Calu3 (cell line): ENCODE data around the gene RBCK1. TPM values are rescaled to one million over a fixed set of nuclear protein-coding genes. Genes with fewer than 3 reads are reported as not detected.

Experiments
- BruUV-seq: library from RNA; stranded (reverse); fragments of 400-500 nt; replicated peaks from 2 replicates; lab custom pipeline; 2021; lab: Mats Ljungman, UMichigan
- CTCF ChIA-PET: fragments of 300-600 bp; sonication (Branson Sonifier 250); formaldehyde crosslinking; loops from one replicate; lab custom pipeline; 2022; ENCODE audit warnings: antibody characterized with exemption; lab: Charles Lee
- DNase-seq: peaks from one replicate; pipeline ENCODE4 v3.0.0; 2022
- H3K27ac Mint-ChIP-seq: one replicate; pipeline ENCODE4 v1.8.0; 2022; ENCODE audit warnings: mixed read lengths; ENCODE audit not compliant: unreplicated experiment
- H3K27me3 Mint-ChIP-seq: one replicate; pipeline ENCODE4 v1.8.0; 2022; ENCODE audit warnings: mixed read lengths; ENCODE audit not compliant: unreplicated experiment
- H3K36me3 Mint-ChIP-seq: one replicate; pipeline ENCODE4 v1.8.0; 2022; ENCODE audit warnings: mild to moderate bottlenecking, moderate library complexity, mixed read lengths; ENCODE audit not compliant: insufficient read depth, unreplicated experiment
- H3K4me1 Mint-ChIP-seq: one replicate; pipeline ENCODE4 v1.8.0; 2022; ENCODE audit warnings: mild to moderate bottlenecking, low read depth, mixed read lengths; ENCODE audit not compliant: unreplicated experiment
- H3K4me3 Mint-ChIP-seq: one replicate; pipeline ENCODE4 v1.8.0; 2022; ENCODE audit warnings: mild to moderate bottlenecking, low read depth, moderate library complexity, mixed read lengths; ENCODE audit not compliant: unreplicated experiment
- H3K9me3 Mint-ChIP-seq: one replicate; pipeline ENCODE4 v1.8.0; 2022; ENCODE audit warnings: low read depth, mixed read lengths; ENCODE audit not compliant: unreplicated experiment
- intact Hi-C: fragments of 100-400 bp; cut with micrococcal nuclease; formaldehyde crosslinking; loops from one replicate; pipeline ENCODE4 v1.10.0; 2022; ENCODE audit not compliant: unreplicated experiment
- total RNA-seq: library from RNA; stranded (reverse); gene quantifications from 2 replicates; pipeline ENCODE4 v1.2.3, GENCODE V29; 2022
- TF ChIP-seq, protein P1 (sequence below): fragments of 200-600 bp; IDR thresholded peaks from one replicate; pipeline ENCODE4 v1.8.0; 2022; ENCODE audit warnings: antibody characterized with exemption; ENCODE audit not compliant: unreplicated experiment

Gene RBCK1
- total RNA-seq, 1 experiment from 2014 or later: 142 TPM

DNA sequence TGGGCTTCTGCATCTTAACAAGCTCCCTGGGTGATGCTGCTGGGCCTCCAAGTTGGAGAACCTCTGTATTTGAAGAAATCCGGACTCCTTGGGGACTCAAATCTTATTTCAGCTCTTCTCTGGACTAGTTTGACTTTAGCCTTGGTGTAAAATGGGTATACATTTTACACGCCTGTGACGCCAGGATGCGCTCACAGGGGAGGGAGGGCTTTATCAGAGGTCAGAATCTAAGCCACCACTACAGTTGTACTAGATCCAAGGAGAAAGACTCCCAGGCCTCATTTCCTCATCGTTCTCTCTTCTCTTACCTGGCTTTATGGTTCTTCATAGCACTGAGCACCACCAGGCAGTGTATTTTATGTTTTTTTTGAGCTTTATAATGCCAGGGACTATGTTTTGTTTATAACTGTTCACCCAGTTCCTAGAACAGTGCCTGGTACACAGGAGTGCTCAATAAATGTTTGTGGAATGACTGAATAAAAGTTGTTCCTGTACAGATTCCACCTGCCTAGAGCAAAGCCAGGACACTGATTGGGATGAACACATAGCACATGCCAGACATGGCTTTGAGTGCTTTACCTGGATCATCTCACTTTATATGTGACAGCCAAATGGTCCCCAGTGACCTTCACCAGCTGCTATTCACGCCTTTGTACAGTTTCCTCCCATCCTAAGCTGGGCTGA, 5.1 kb upstream of the RBCK1 start:
- BruUV-seq: no TSS peak
- no peak overlapping the region for H3K4me3 Mint-ChIP-seq
- H3K9me3 Mint-ChIP-seq: no peaks in the 10 kb centered on the region
- H3K36me3 Mint-ChIP-seq: peaks cover 67% of the 10 kb centered on the region
- H3K27ac Mint-ChIP-seq: peak overlapping the region; percentile 98
- CTCF ChIA-PET: interaction anchor here (0.8 kb wide), 1 partner anchor 31 kb away, joined by 3 read pairs; no protein-coding TSS in a partner anchor
- H3K4me1 Mint-ChIP-seq: peaks cover 25% of the 10 kb centered on the region
- TF ChIP-seq, protein P1, sequence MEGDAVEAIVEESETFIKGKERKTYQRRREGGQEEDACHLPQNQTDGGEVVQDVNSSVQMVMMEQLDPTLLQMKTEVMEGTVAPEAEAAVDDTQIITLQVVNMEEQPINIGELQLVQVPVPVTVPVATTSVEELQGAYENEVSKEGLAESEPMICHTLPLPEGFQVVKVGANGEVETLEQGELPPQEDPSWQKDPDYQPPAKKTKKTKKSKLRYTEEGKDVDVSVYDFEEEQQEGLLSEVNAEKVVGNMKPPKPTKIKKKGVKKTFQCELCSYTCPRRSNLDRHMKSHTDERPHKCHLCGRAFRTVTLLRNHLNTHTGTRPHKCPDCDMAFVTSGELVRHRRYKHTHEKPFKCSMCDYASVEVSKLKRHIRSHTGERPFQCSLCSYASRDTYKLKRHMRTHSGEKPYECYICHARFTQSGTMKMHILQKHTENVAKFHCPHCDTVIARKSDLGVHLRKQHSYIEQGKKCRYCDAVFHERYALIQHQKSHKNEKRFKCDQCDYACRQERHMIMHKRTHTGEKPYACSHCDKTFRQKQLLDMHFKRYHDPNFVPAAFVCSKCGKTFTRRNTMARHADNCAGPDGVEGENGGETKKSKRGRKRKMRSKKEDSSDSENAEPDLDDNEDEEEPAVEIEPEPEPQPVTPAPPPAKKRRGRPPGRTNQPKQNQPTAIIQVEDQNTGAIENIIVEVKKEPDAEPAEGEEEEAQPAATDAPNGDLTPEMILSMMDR: no peak
- intact Hi-C loops: no loop called here
- no peak for DNase-seq
- H3K27me3 Mint-ChIP-seq: no peaks in the 10 kb centered on the region

DNA sequence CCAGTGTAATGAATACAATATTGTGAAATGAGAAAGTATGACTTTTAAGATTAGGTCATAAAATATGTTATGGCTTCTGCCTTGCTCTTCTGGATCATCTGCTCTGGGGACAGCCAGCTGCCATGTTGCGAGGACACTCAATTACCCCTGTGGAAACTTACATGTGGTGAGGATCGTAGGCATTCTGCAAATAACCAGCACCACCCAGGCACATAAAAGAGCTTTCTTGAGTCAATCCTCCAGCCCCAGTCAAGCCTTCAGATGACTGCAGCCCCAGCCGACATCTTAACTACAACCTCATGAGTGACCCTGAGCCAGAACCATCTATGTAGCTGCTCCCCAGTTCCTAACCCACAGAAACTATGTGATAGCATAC, 4.5 kb upstream of the RBCK1 start:
- intact Hi-C loops: no loop called here
- TF ChIP-seq, protein P1: no peak
- DNase-seq: no peak
- Mint-ChIP-seq H3K9me3 (no peaks in the 10 kb centered on the region), H3K27ac (peak overlapping the region; percentile 98), H3K4me1 (peaks cover 25% of the 10 kb centered on the region), H3K27me3 (no peaks in the 10 kb centered on the region), H3K4me3 (no peak overlapping the region), H3K36me3 (peaks cover 67% of the 10 kb centered on the region)
- CTCF ChIA-PET: no interaction called here
- BruUV-seq: no TSS peak

DNA sequence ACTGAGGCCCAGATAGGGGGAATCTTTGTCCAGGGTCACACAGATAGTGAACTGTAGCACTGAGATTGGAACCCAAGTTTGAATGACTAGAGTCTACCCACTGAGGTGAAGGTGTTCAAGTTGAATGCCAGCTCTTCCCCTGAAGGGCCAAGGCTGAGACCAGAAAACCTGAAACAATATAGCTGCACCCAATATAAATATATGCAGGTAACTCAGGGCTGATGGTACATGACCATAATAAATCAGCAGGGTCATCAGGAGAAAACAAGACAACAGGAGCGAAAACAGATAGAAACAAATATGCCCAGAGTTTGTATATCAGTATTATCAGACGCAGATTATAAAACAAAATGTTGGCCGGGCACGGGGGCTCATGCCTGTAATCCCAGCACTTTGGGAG, 4.0 kb upstream of the RBCK1 start:
- no peaks in the 10 kb centered on the region for H3K27me3 Mint-ChIP-seq
- TF ChIP-seq, protein P1: no peak
- H3K4me3 Mint-ChIP-seq: no peak overlapping the region
- CTCF ChIA-PET: no interaction called here
- intact Hi-C loops: no loop called here
- BruUV-seq: no TSS peak
- no peak for DNase-seq
- H3K36me3 Mint-ChIP-seq: peaks cover 67% of the 10 kb centered on the region
- H3K27ac Mint-ChIP-seq: peak overlapping the region; percentile 98
- H3K9me3 Mint-ChIP-seq: no peaks in the 10 kb centered on the region
- peaks cover 25% of the 10 kb centered on the region for H3K4me1 Mint-ChIP-seq

DNA sequence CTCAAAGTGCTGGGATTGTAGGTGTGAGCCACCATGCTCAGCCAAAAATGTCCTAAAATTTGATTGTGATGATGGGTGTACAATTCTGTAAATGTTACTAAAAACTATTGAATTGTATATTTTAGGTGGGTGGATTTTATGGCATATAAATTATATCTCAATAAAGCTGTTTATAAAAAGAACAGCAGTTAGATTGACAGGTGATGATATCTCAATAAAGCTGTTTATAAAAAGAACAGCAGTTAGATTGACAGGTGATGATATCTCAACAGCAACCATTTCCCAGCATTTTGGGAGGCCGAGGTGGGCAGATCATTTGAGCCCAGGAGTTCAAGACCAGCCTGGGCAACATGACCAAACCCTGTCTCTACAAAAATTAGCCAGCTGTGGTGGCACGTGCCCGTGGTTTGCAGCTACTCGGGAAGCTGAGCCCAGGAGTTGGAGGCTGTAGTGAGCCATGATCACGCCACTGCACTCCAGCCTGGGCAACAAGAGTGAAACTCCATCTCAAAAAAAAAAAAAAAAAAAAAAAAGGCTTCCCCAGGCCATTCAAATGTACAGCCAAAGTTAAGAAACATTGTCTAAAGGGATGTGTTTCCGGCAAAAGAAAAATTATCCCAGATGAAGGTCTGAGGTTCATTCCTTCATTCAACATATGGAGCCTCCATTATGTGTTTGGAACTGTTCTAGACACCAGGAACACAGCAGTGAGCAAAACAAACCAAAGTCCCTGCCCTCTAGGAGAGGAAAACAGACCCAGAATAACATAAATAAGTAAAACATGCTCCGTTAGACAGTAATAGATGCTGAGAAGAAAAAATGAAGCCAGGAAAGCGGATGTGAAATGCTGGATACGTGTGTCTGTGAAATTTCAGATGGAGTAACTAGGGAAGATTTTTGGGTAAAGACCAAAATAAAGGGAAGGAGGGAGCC, 1.6 kb upstream of the RBCK1 start:
- Mint-ChIP-seq H3K27ac (peak overlapping the region; percentile 98), H3K9me3 (no peaks in the 10 kb centered on the region), H3K36me3 (peaks cover 68% of the 10 kb centered on the region), H3K27me3 (no peaks in the 10 kb centered on the region), H3K4me3 (peak overlapping the region; percentile 80), H3K4me1 (peaks cover 30% of the 10 kb centered on the region)
- intact Hi-C loops: loop anchor here (5.0 kb wide), 1 partner anchor 44 kb away; no protein-coding TSS in a partner anchor
- no TSS peak for BruUV-seq
- CTCF ChIA-PET: interaction anchor here (0.6 to 1.2 kb wide), 3 partner anchors 23 to 44 kb away, joined by 3 to 8 read pairs (median 8); no protein-coding TSS in a partner anchor
- TF ChIP-seq, protein P1: no peak
- no peak for DNase-seq
